ENCODE data around the gene RANBP9. TPM values are rescaled to one million over a fixed set of nuclear protein-coding genes. Genes with fewer than 3 reads are reported as not detected.
A peak's percentile ranks its signal among the peaks of the same experiment; 100 is the strongest.

Gene RANBP9
- total RNA-seq, 1 experiment from 2014 or later = 33.0 TPM

- DNase-seq (ENCODE audit: low read depth) = no peak
Measured at GRCh38 chr6:13678255-13678983, 33.2 kb downstream of the RANBP9 start.

DNA sequence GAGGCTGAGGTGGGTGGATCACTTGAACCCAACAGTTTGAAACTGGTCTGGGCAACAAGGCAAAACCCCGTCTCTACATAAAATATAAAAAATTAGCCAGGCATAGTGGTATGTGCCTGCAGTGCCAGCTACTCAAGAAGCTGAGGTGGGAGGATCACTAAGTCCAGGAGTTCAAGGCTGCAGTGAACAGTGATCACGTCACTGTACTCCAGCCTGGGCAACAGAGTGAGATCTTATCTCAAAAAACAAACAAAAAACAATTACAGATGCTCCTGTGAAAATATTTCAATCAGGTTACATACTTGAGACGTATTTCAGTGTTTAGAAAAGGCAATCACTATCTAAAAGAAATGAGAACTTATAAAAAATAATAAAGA, 33.8 kb downstream of the RANBP9 start:
- DNase-seq (ENCODE audit: low read depth) = no peak

DNA sequence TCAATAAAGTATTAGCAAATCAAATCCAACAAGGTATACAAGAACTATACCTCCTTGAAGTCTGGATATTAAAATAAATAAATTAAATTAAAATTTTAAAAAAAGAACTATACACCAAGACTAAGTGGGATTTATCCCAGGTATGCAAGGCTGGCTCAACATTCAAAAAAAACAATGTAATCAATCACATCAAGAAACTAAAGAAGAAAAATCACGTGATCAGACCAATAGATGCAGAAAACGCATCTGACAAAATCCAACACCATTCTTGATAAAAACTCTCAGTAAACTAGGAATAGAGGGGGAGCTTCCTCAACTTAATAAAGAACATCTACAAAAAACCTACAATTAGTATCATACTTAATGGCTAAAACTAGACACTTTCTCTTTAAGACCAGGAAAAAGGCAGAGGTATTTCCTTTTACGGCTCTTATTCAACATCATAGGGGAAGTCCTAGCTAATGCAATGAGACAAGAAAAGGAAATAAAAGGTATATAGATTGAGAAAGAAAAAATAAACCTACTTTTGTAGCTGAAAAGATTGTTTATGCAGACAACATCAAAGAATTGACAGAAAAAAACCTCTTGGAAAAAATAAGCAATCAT, 35.0 kb downstream of the RANBP9 start:
- DNase-seq (ENCODE audit: low read depth) = no peak

GRCh38 chr6:13674533-13675190, 37.0 kb downstream of the RANBP9 start:
- no peak for DNase-seq (ENCODE audit: low read depth)

- no peak for DNase-seq (ENCODE audit: low read depth)
Measured at GRCh38 chr6:13673825-13674444, 37.7 kb downstream of the RANBP9 start.

GRCh38 chr6:13673368-13673767, 38.3 kb downstream of the RANBP9 start:
- DNase-seq (ENCODE audit: low read depth) = no peak

DNA sequence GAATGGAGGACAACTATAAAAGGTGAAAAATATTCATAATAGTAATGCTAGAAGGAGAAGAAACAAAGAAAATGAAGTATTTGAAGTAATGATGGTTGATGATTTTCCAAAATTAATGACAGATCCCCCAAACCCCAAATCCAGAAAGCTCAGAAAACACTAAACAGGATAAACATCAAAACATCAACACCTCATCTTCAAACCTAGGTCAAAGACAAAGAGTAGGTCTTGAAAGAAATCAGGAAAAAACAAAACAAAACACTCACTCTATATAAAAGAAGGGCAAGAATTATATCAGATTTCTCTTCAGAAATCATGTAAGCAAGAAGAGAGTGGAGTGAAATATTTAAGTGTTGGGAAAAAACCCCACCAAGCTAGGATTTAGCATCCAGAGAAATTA, 38.7 kb downstream of the RANBP9 start:
- no peak for DNase-seq (ENCODE audit: low read depth)

- DNase-seq (ENCODE audit: low read depth) = no peak
Measured at GRCh38 chr6:13671548-13672127, 40.0 kb downstream of the RANBP9 start.

GRCh38 chr6:13669476-13669875, 42.2 kb downstream of the RANBP9 start:
- DNase-seq (ENCODE audit: low read depth) = no peak

GRCh38 chr6:13668291-13668928, 43.2 kb downstream of the RANBP9 start:
- peak; percentile 24 for DNase-seq (ENCODE audit: low read depth)

GRCh38 chr6:13667655-13668054, 44.0 kb downstream of the RANBP9 start:
- DNase-seq (ENCODE audit: low read depth) = no peak

GRCh38 chr6:13666194-13667105, 45.2 kb downstream of the RANBP9 start:
- DNase-seq (ENCODE audit: low read depth) = no peak

DNA sequence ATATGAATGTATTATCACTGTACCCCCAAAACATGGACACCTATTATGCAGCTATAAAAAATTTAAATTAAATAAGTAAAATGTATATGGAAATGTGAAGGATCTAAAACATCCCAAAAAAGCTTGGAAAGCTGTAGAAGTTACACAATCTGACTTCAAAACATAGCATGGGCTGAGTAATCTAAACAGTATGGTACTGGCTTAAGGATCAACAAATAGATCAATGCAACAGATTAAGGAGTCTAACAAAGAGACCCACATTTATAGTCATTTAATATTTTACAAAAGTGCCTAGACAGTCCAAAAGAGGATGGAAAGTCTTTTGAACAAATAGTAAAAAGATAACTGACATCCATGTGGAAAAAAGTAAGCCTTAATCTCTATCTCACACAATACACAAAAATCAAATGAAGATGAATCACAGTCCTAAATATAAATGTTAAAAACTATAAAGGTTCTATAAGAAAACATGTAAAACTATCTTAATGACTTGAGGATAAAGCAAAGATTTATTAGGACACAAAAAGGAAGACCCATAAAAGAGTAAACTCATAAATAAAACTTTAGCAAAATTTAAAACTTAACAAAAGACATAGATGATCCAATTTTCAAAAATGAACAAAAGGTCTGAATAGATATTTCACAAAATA, 46.8 kb downstream of the RANBP9 start:
- no peak for DNase-seq (ENCODE audit: low read depth)

DNA sequence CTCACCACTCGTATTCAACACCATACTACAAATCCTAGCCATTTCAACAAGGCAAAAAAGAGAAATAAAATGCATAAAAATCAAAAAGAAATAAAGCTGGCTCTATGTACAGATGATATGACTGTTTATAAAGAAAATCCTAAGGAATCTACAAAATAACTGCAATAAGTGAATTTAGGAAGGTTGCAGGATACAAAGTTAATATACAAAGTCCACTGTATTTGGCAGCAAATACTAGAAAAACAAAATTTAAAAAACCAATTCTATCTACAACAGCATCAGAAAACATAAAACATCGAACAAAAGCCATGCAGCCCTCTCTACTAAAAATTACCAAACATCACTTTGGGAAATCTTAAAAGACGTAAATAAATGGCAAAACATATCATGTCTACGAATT, 47.6 kb downstream of the RANBP9 start:
- no peak for DNase-seq (ENCODE audit: low read depth)

DNA sequence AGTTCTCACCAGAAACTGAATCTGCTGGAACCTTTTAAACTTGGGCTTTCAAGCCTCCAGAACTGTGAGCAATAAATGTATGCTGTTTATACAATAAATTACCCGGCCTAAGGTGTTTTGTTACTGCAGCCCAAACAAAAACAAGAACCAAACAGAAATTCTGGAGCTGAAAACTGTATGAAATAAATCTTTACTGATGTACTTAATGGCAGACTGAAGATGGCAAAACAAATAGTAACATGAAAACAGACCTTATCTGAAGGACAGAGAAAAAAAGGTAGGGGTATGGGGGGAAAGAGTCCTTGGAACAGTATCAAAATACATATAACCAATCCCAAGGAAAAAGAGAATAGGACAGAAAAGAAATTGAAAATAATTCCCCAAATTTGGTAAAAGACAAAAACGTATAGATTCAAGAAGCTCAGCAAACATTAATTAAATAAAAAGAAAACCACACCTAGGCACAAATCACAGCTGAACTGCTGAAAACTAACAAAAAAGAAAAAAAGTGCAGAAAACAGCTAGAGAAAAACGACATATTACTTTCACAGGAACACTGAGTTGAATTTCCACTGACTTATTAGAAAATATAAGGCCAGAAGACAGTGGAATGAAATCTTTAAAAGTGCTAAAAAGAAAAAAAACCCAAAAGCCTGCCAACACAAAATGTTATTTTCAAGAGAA, 48.8 kb downstream of the RANBP9 start:
- no peak for DNase-seq (ENCODE audit: low read depth)

GRCh38 chr6:13661647-13662046, 50.0 kb downstream of the RANBP9 start:
- no peak for DNase-seq (ENCODE audit: low read depth)

GRCh38 chr6:13660893-13661292, 50.7 kb downstream of the RANBP9 start:
- DNase-seq (ENCODE audit: low read depth) = no peak

GRCh38 chr6:13660273-13660672, 51.4 kb downstream of the RANBP9 start:
- no peak for DNase-seq (ENCODE audit: low read depth)

GRCh38 chr6:13655700-13656099, 55.9 kb downstream of the RANBP9 start:
- no peak for DNase-seq (ENCODE audit: low read depth)

GRCh38 chr6:13654496-13654895, 57.1 kb downstream of the RANBP9 start:
- DNase-seq (ENCODE audit: low read depth) = no peak
